ENCODE measurements around the gene HRH2. TPM values are rescaled to one million over a fixed set of nuclear protein-coding genes. Genes with fewer than 3 reads are reported as not detected.

HRH2 gene
- total and polyA plus RNA-seq, 2 donors (not counting 1 experiment from before 2014, with no cell fraction given): 0.46 TPM; not detected in 1

DNA sequence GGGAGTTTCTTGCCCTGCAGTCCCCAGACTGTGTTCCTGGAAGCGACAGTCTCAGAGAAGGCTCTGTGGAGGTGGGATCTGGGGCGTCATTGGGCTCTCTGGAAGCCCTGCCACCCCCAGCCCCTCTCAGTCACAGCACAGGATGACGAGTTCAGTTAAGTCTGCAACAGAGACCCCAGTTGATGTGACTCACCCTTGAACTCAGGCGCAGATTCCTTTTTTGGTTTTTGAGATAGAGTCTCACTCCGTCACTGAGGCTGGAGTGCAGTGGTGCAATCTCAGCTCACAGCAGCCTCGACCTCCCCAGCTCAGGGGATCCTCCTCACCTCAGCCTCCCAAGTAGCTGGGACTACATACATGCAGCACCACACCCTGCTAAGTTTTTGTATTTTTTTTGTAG lies 8.3 kb downstream of the HRH2 start:
- Histone ChIP-seq H3K27me3 (replicated peaks in 1 of 4; ENCODE audit: control extremely low read depth in 1 of 4, control insufficient read depth in 3 of 4, insufficient read depth in 4 of 4, low read length in 3 of 4) (no peaks in the 10 kb centered on the region), H3K4me3 (ENCODE audit: control extremely low read depth in 1 of 5, extremely low read depth in 1 of 5, insufficient read depth in 1 of 5, low read depth in 2 of 5, low read length in 4 of 5) (no peak overlapping the region), H4K20me1 (ENCODE audit: control insufficient read depth, insufficient read depth, low read length, poor library complexity, severe bottlenecking) (no peaks in the 10 kb centered on the region), H3K79me2 (ENCODE audit: control insufficient read depth, insufficient read depth, low read length) (no peaks in the 10 kb centered on the region), H2AFZ (ENCODE audit: insufficient read depth, low read depth, low read length, poor library complexity, severe bottlenecking) (no peak overlapping the region), H3K27ac (ENCODE audit: low read length in 2 of 2) (no peak overlapping the region), H3K9ac (ENCODE audit: low read length) (no peak overlapping the region), H3K9me3 (ENCODE audit: control extremely low read depth in 1 of 3, control insufficient read depth in 2 of 3, insufficient read depth in 1 of 3, low read length in 2 of 3) (no peaks in the 10 kb centered on the region), H3K36me3 (replicated peaks in 1 of 2; ENCODE audit: control extremely low read depth in 1 of 2, control insufficient read depth in 1 of 2, extremely low read depth in 1 of 2, insufficient read depth in 2 of 2, low read length in 1 of 2) (no peaks in the 10 kb centered on the region), H3K4me1 (ENCODE audit: control insufficient read depth in 2 of 2, insufficient read depth in 2 of 2, low read length in 2 of 2) (no peaks in the 10 kb centered on the region), H3K4me2 (replicated peaks; ENCODE audit: low read depth, low read length, poor library complexity, severe bottlenecking) (no peak overlapping the region)
- ATAC-seq (ENCODE audit: low read depth) (no peak), DNase-seq (no peak)
- ChIA-PET POLR2A (no interaction called here), CTCF (no interaction called here)
- Mint-ChIP-seq H3K9me3 (ENCODE audit: insufficient read depth) (no peaks in the 10 kb centered on the region), H3K4me3 (no peak overlapping the region), H3K27me3 (peaks cover 13% of the 10 kb centered on the region), H3K4me1 (no peaks in the 10 kb centered on the region), H3K27ac (no peak overlapping the region)
- intact Hi-C loops (cut with micrococcal nuclease): no loop called here
- WGBS (ENCODE audit: insufficient coverage): 91% methylated on average over 5 of the region's 6 CpGs
- TF ChIP-seq CTCF (IDR thresholded peaks at IDR 0.05) (no peak), EZH2 (IDR thresholded peaks at IDR 0.05; ENCODE audit: borderline replicate concordance, insufficient read depth, low read depth, low read length, poor library complexity, severe bottlenecking) (no peak)

- Histone ChIP-seq H2AFZ (ENCODE audit: insufficient read depth, low read depth, low read length, poor library complexity, severe bottlenecking) (no peak overlapping the region), H3K79me2 (ENCODE audit: control insufficient read depth, insufficient read depth, low read length) (no peaks in the 10 kb centered on the region), H3K27me3 (replicated peaks in 1 of 4; ENCODE audit: control extremely low read depth in 1 of 4, control insufficient read depth in 3 of 4, insufficient read depth in 4 of 4, low read length in 3 of 4) (no peaks in the 10 kb centered on the region), H3K4me3 (ENCODE audit: control extremely low read depth in 1 of 5, extremely low read depth in 1 of 5, insufficient read depth in 1 of 5, low read depth in 2 of 5, low read length in 4 of 5) (no peak overlapping the region), H3K4me2 (replicated peaks; ENCODE audit: low read depth, low read length, poor library complexity, severe bottlenecking) (no peak overlapping the region), H3K9ac (ENCODE audit: low read length) (no peak overlapping the region), H4K20me1 (ENCODE audit: control insufficient read depth, insufficient read depth, low read length, poor library complexity, severe bottlenecking) (no peaks in the 10 kb centered on the region), H3K4me1 (ENCODE audit: control insufficient read depth in 2 of 2, insufficient read depth in 2 of 2, low read length in 2 of 2) (no peaks in the 10 kb centered on the region), H3K9me3 (ENCODE audit: control extremely low read depth in 1 of 3, control insufficient read depth in 2 of 3, insufficient read depth in 1 of 3, low read length in 2 of 3) (no peaks in the 10 kb centered on the region), H3K27ac (ENCODE audit: low read length in 2 of 2) (no peak overlapping the region), H3K36me3 (replicated peaks in 1 of 2; ENCODE audit: control extremely low read depth in 1 of 2, control insufficient read depth in 1 of 2, extremely low read depth in 1 of 2, insufficient read depth in 2 of 2, low read length in 1 of 2) (no peaks in the 10 kb centered on the region)
- intact Hi-C loops (cut with micrococcal nuclease): no loop called here
- ATAC-seq (ENCODE audit: low read depth): no peak
- ChIA-PET POLR2A (no interaction called here), CTCF (no interaction called here)
- TF ChIP-seq EZH2 (IDR thresholded peaks at IDR 0.05; ENCODE audit: borderline replicate concordance, insufficient read depth, low read depth, low read length, poor library complexity, severe bottlenecking): no peak
- no peak for TF ChIP-seq CTCF (IDR thresholded peaks at IDR 0.05)
- Mint-ChIP-seq H3K27ac (no peak overlapping the region), H3K4me1 (no peaks in the 10 kb centered on the region), H3K27me3 (peaks cover 11% of the 10 kb centered on the region), H3K4me3 (no peak overlapping the region), H3K9me3 (ENCODE audit: insufficient read depth) (no peaks in the 10 kb centered on the region)
- 83% methylated on average over 3 of the region's 5 CpGs for WGBS (ENCODE audit: insufficient coverage)
- no peak for DNase-seq
Observed at GRCh38 chr5:175668006-175668405, 10.1 kb downstream of the HRH2 start.
